IMR-90 (cell line): ENCODE measurements around the gene CCNO. TPM values are rescaled to one million over a fixed set of nuclear protein-coding genes. Genes with fewer than 3 reads are reported as not detected.

Source experiments
- ATAC-seq: fragments of 200-7000 bp; cut with Tn5 transposase; 2 replicates; pipeline ENCODE4 v1.9.1; 2020; ENCODE audit warnings: low read depth, mild to moderate bottlenecking, moderate library complexity
- BruUV-seq: library from RNA; stranded (reverse); fragments of 400-500 nt; replicated peaks from 2 replicates; lab custom pipeline; 2021; lab: Mats Ljungman, UMichigan
- CTCF ChIA-PET: fragments of 300-600 bp; formaldehyde crosslinking; extraction: SDS; loops from one replicate; lab custom pipeline; 2021; ENCODE audit warnings: antibody characterized with exemption; lab: Yijun Ruan, JAX
- POLR2A ChIA-PET: fragments of 300-600 bp; sonication (Branson Sonifier 250); formaldehyde crosslinking; loops from one replicate; lab custom pipeline; 2022; ENCODE audit warnings: antibody characterized with exemption; ENCODE audit not compliant: unreplicated experiment; lab: Charles Lee
- DNase-seq: peaks from one replicate; pipeline ENCODE4 v3.0.0; 2013
- H2AFZ ChIP-seq: replicated peaks from 2 replicates; pipeline ENCODE3; 2013; ENCODE audit warnings: low read length, mild to moderate bottlenecking; ENCODE audit not compliant: poor library complexity
- H2AK5ac ChIP-seq: 2 replicates; pipeline ENCODE4 v1.6.1; 2013; ENCODE audit warnings: low read depth, low read length, inconsistent platforms
- H2AK9ac ChIP-seq: replicated peaks from 2 replicates; pipeline ENCODE3; 2013; ENCODE audit warnings: mild to moderate bottlenecking, low read depth, low read length, moderate library complexity; ENCODE audit not compliant: poor library complexity
- H2BK120ac ChIP-seq: 2 replicates; pipeline ENCODE4 v1.6.1; 2013; ENCODE audit warnings: low read depth, low read length, inconsistent platforms
- H2BK15ac ChIP-seq: 3 replicates; pipeline ENCODE4 v1.6.1; 2013; ENCODE audit warnings: low read depth, low read length, inconsistent platforms
- H2BK20ac ChIP-seq: 2 replicates; pipeline ENCODE4 v1.6.1; 2013; ENCODE audit warnings: low read depth, mild to moderate bottlenecking, inconsistent platforms, low read length, moderate library complexity
- H2BK5ac ChIP-seq: 2 replicates; pipeline ENCODE4 v1.6.1; 2013; ENCODE audit warnings: mild to moderate bottlenecking, low read depth, low read length, inconsistent platforms; ENCODE audit not compliant: poor library complexity, severe bottlenecking
- H3K14ac ChIP-seq: replicated peaks from 2 replicates; pipeline ENCODE4 v1.6.1; 2013; ENCODE audit warnings: low read depth, low read length, inconsistent platforms
- H3K18ac ChIP-seq: 2 replicates; pipeline ENCODE4 v1.6.1; 2013; ENCODE audit warnings: low read depth, low read length, control low read depth
- H3K23ac ChIP-seq: 2 replicates; pipeline ENCODE4 v1.6.1; 2013; ENCODE audit warnings: low read depth, low read length, inconsistent platforms
- H3K27ac ChIP-seq: 2 replicates; pipeline ENCODE4 v1.5.1; 2013; ENCODE audit warnings: mild to moderate bottlenecking, control low read depth, low read length; ENCODE audit not compliant: insufficient read depth
- H3K27me3 ChIP-seq: 2 replicates; pipeline ENCODE4 v1.6.1; 2013; ENCODE audit warnings: low read length; ENCODE audit not compliant: control insufficient read depth, insufficient read depth
- H3K36me3 ChIP-seq: 2 replicates; pipeline ENCODE4 v1.6.1; 2013; ENCODE audit warnings: low read length, mixed read lengths; ENCODE audit not compliant: control insufficient read depth, insufficient read depth
- H3K4ac ChIP-seq: 2 replicates; pipeline ENCODE4 v1.6.1; 2013; ENCODE audit warnings: low read depth, low read length, inconsistent platforms
- H3K4me1 ChIP-seq: 2 replicates; pipeline ENCODE4 v1.6.1; 2013; ENCODE audit warnings: low read length, mixed read lengths; ENCODE audit not compliant: control insufficient read depth, insufficient read depth
- H3K4me2 ChIP-seq: 2 replicates; pipeline ENCODE4 v1.6.1; 2013; ENCODE audit warnings: low read depth, mild to moderate bottlenecking, control low read depth, low read length, moderate library complexity
- H3K4me3 ChIP-seq: 2 replicates; pipeline ENCODE4 v1.5.1; 2013; ENCODE audit warnings: low read depth, mild to moderate bottlenecking, control low read depth, low read length, moderate library complexity; ENCODE audit not compliant: insufficient read depth
- H3K56ac ChIP-seq: 2 replicates; pipeline ENCODE4 v1.6.1; 2013; ENCODE audit warnings: low read length, inconsistent platforms; ENCODE audit not compliant: insufficient read depth; ENCODE audit errors: extremely low read depth
- H3K79me1 ChIP-seq, 2 experiments: 2 replicates each; pipeline ENCODE4 v1.6.1; 2013; ENCODE audit warnings: low read length in 2 of 2, inconsistent platforms in 1 of 2, low read depth in 1 of 2
- H3K9ac ChIP-seq: 2 replicates; pipeline ENCODE4 v1.6.1; 2013; ENCODE audit warnings: low read depth, low read length, control low read depth
- H3K9me1 ChIP-seq: 2 replicates; pipeline ENCODE4 v1.6.1; 2013; ENCODE audit warnings: low read length, inconsistent platforms; ENCODE audit not compliant: insufficient read depth
- H3K9me3 ChIP-seq: 2 replicates; pipeline ENCODE4 v1.6.1; 2013; ENCODE audit warnings: low read length; ENCODE audit not compliant: control insufficient read depth, insufficient read depth
- H4K20me1 ChIP-seq: 2 replicates; pipeline ENCODE4 v1.6.1; 2013; ENCODE audit warnings: low read length, inconsistent platforms; ENCODE audit not compliant: insufficient read depth
- H4K5ac ChIP-seq: 2 replicates; pipeline ENCODE4 v1.6.1; 2013; ENCODE audit warnings: mild to moderate bottlenecking, low read depth, low read length, control low read depth
- H4K8ac ChIP-seq, 2 experiments: 2 replicates each; pipeline ENCODE4 v1.6.1; 2013; ENCODE audit warnings: low read depth in 2 of 2, low read length in 2 of 2, control low read depth in 1 of 2, inconsistent platforms in 1 of 2
- H4K91ac ChIP-seq: 2 replicates; pipeline ENCODE4 v1.6.1; 2013; ENCODE audit warnings: low read depth, low read length, inconsistent platforms; ENCODE audit not compliant: insufficient read depth
- ELK1 ChIP-seq: fragments of 150-350 bp; IDR thresholded peaks from 2 replicates; pipeline ENCODE4 v1.6.1; 2016; ENCODE audit warnings: low read depth, mild to moderate bottlenecking, low read length, moderate library complexity, borderline replicate concordance
- MXI1 ChIP-seq: IDR thresholded peaks from 2 replicates; pipeline ENCODE4 v1.6.1; 2012; ENCODE audit warnings: low read depth, mild to moderate bottlenecking, low read length, moderate library complexity, borderline replicate concordance
- WGBS, 2 experiments: methylation state at CpG; one replicate each; pipeline versions ENCODE4 v1.1.5 to v1.1.7; 2013; ENCODE audit warnings: missing lambda C conversion rate in 2 of 2; ENCODE audit not compliant: insufficient read length in 1 of 2; ENCODE audit errors: extremely low coverage in 2 of 2; 5-methylcytosine and 5-hydroxymethylcytosine counted together
- dilution Hi-C: fragments of 300-500 bp; cut with HindIII; formaldehyde crosslinking; loops from one replicate; pipeline ENCODE4 v1.14.3; 2018; ENCODE audit warnings: low sequenced_read_pairs; ENCODE audit not compliant: unreplicated experiment
- in situ Hi-C: fragments of 300-500 bp; cut with MboI; formaldehyde crosslinking; loops from 3 replicates; pipeline ENCODE4 v1.14.3; 2019; ENCODE audit warnings: low sequenced_read_pairs, inconsistent platforms, mixed read lengths
- intact Hi-C: fragments of 100-400 bp; cut with micrococcal nuclease; formaldehyde crosslinking; loops from 2 replicates; pipeline ENCODE4 v1.10.0; 2022
- polyA plus RNA-seq, 3 experiments: library from polyadenylated mRNA; depleted of rRNA; stranded (reverse); fragments of >200 nt; gene quantifications; 2 replicates each; pipeline ENCODE4 v1.2.3, GENCODE V29; 2012; ENCODE audit warnings: low replicate concordance in 1 of 3
- total RNA-seq: library from RNA; depleted of rRNA; stranded (reverse); fragments of >200 nt; gene quantifications from 2 replicates; pipeline ENCODE4 v1.2.3, GENCODE V29; 2012

Gene CCNO
- total and polyA plus RNA-seq, 2 of the 4 experiments (the other 2 are of a cell fraction), result 0.09 TPM; not detected in 1

- no TSS peak for BruUV-seq
- Histone ChIP-seq H3K18ac (no peak overlapping the region), H3K4me1 (no peaks in the 10 kb centered on the region), H3K79me1 (peaks cover 3% of the 10 kb centered on the region in 2 experiments; a peak in 2 of 4 replicates), H2BK15ac (no peak overlapping the region), H3K9me1 (no peaks in the 10 kb centered on the region), H3K4me3 (no peak overlapping the region), H4K91ac (no peak overlapping the region), H3K4ac (no peak overlapping the region), H2AFZ (no peak overlapping the region), H3K9ac (no peak overlapping the region), H4K5ac (no peak overlapping the region), H3K36me3 (peaks cover 28% of the 10 kb centered on the region), H3K27me3 (no peaks in the 10 kb centered on the region), H3K9me3 (no peaks in the 10 kb centered on the region), H4K20me1 (no peaks in the 10 kb centered on the region), H3K4me2 (no peak overlapping the region), H3K27ac (no peak overlapping the region), H4K8ac (no peak overlapping the region), H3K14ac (no peak overlapping the region), H3K23ac (no peak overlapping the region), H3K56ac (no peak overlapping the region), H2AK9ac (no peak overlapping the region), H2AK5ac (no peak overlapping the region), H2BK20ac (no peak overlapping the region), H2BK120ac (no peak overlapping the region), H2BK5ac (no peak overlapping the region)
- intact Hi-C loops (no loop called here), dilution Hi-C loops (no loop called here), in situ Hi-C loops (no loop called here)
- TF ChIP-seq ELK1 (no peak), MXI1 (no peak)
- POLR2A ChIA-PET, result no interaction called here
- peak; percentile 82 for ATAC-seq
- CTCF ChIA-PET, result no interaction called here
- peak; percentile 75 for DNase-seq
- WGBS, 2 experiments, result 83% methylated on average over 1 of the region's 4 CpGs; no CpG with 5 or more reads in 1 of the 2 experiments
Observed at GRCh38 chr5:55278778-55279177, 45.4 kb upstream of the CCNO start.
